Activated naive CD8-positive, alpha-beta T cell (primary cell): ENCODE data around the gene RABGAP1L.
"Not testable (repeated sequence)": the region's sequence is repeated elsewhere in the genome, so short reads cannot be mapped to it uniquely, and the experiment has no call there.

Source experiments
- H3K27ac Mint-ChIP-seq: one replicate; pipeline ENCODE4 v1.8.0; 2021; ENCODE audit warnings: mixed read lengths
- H3K27me3 Mint-ChIP-seq: one replicate; pipeline ENCODE4 v1.8.0; 2021; ENCODE audit warnings: mixed read lengths
- H3K36me3 Mint-ChIP-seq: one replicate; pipeline ENCODE4 v1.8.0; 2021; ENCODE audit warnings: mixed read lengths
- H3K4me1 Mint-ChIP-seq: one replicate; pipeline ENCODE4 v1.8.0; 2021; ENCODE audit warnings: low read depth, mixed read lengths
- H3K4me3 Mint-ChIP-seq: one replicate; pipeline ENCODE4 v1.8.0; 2021; ENCODE audit warnings: mild to moderate bottlenecking, mixed read lengths
- H3K9me3 Mint-ChIP-seq: one replicate; pipeline ENCODE4 v1.8.0; 2021; ENCODE audit warnings: low read depth, mixed read lengths

Gene RABGAP1L

DNA sequence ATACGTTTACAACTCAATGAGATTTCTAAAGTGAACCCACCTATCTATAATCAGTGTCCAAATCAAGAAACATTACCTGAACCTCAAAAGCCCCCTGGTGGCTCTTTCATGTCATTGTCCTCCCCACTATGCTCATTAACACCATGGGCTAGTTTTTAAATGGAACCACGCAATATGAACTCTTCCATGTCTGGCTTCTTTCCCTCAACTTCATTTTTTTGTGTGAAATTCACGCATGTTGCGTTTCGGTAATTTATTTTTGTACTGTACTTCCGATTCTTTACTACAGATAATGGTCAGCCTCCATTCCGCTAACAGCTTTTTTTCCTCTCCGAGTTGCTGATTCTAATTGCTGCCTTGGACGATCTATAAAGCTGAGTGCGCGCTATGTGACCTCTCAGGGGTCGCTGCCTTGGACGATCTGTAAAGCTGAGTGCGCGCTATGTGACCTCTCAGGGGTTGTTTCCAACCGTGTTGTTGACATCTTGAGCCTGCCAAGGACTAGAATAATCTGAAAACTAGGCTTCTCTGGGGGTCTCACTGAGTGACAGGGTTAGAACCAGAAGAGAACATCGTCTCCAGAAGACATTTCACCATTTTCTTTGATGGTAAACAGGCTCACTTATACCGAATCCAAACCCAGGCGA lies 839.4 kb downstream of the RABGAP1L start:
- peaks cover 5% of the 10 kb centered on the region for H3K36me3 Mint-ChIP-seq
- no peak overlapping the region for H3K27ac Mint-ChIP-seq
- H3K27me3 Mint-ChIP-seq, result no peaks in the 10 kb centered on the region
- peaks cover 40% of the 10 kb centered on the region for H3K4me1 Mint-ChIP-seq
- no peak overlapping the region for H3K4me3 Mint-ChIP-seq
- no peaks in the 10 kb centered on the region for H3K9me3 Mint-ChIP-seq

DNA sequence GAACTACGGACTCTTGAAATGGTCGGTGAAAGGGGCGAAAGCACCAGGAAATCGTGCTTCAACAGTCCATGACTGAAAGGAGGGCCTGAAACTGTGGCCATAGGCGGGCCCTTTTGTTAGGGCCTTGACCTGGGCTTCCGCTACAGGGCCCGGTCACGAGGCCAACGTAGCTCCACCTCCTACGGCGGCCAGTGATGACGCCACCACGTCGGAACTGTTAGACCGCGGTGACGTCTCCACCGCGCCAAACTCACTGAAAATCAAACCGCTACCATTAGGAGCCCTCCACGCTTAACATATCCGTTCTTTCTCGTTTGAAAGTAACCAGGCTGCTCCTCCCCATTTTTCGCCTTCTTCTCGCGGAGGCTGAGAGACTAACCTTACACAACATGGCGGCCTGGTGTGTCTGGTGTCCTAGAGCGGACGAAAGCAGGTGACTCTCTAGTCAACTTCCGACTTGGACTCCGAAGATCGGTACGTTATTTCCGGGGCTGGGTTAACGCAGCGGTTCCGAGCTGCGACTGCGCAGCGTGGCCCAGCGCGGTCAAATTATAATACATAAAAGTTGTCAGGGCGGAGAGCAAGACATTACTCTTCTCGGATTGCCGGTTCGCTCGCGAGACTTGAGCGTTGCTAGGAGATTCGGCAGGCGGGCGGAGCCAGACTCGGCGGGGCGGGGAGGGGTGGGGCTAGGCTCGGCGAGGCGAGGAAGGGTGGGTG lies 840.1 kb downstream of the RABGAP1L start:
- peaks cover 6% of the 10 kb centered on the region for H3K36me3 Mint-ChIP-seq
- peaks cover 45% of the 10 kb centered on the region for H3K4me1 Mint-ChIP-seq
- H3K9me3 Mint-ChIP-seq, result no peaks in the 10 kb centered on the region
- no peak overlapping the region for H3K27ac Mint-ChIP-seq
- no peak overlapping the region for H3K4me3 Mint-ChIP-seq
- H3K27me3 Mint-ChIP-seq, result no peaks in the 10 kb centered on the region

DNA sequence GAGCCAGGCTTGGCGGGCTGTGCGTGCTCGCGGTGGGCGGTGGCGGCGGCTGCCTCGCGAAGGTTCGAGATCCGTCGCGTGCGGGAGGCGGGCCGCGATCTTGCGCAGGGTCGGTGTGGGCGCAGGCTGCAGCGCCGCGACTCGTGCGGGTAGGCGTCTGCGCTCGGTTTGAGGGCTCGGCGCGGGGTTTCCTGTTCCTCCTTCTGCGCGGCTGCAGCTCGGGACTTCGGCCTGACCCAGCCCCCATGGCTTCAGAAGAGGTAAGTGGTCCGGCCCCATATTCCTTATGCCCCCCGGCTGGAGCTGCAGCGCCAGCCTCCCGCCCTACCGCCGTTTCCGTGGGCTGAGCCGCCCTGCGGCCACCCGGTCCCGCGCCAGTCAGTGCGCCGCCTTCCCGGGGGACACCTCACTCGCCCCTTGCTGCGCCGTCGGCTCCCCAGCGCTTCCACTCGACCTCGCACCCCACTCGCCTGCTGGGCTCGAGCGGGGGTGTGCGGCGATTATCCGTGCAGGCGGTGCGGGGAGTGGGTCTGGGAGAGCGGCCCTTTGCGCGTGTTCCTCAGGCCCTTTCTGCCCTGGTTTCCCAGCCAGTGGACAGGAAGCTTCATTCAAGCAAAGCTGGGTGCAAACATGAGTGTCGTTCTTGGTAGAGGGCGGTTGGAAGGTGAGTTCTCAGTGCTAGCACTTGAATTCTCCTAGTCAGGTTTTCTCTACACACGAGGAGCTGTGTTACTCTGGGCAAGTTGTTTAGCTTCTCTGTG lies 840.8 kb downstream of the RABGAP1L start, which contains the start of gene CACYBP:
Gene CACYBP, plus strand, starts transcription at position 12 of the 761 bp plus-strand sequence. Its CDS starts 234 bp downstream, at position 246.
- Mint-ChIP-seq H3K27ac (peak within 1 kb of the TSS; percentile 88), H3K27me3 (no peaks in the 10 kb centered on the region), H3K4me3 (no peak within 1 kb of the TSS), H3K4me1 (peaks cover 48% of the 10 kb centered on the region), H3K36me3 (peaks cover 7% of the 10 kb centered on the region), H3K9me3 (no peaks in the 10 kb centered on the region)

DNA sequence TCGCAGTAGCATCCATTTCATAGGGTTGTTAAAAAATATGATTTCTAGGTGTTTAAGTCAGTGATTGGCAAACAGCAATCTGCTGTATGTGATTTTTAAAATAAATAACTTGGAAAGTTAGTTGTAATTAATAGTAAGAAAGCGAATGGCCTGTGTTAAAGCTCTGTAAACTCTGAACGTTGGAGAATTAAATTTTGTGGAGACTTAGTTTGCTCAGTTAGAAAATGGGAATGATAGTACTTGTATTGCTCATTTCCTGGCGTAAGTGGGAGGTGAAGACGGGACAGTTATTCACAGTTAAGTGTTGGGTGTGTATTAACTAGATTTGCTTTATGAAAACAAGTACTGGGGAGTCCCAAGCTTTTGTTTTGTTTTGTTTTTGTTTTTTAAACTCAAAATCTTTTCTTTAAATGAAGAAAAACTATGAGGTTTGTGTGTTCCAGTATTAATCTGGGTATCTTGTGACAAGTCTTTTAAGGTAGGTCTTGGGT lies 841.4 kb downstream of the RABGAP1L start:
- Mint-ChIP-seq H3K4me1 (peaks cover 53% of the 10 kb centered on the region), H3K27me3 (no peaks in the 10 kb centered on the region), H3K9me3 (no peaks in the 10 kb centered on the region), H3K4me3 (no peak overlapping the region), H3K36me3 (peaks cover 9% of the 10 kb centered on the region), H3K27ac (peak overlapping the region; percentile 88)

DNA sequence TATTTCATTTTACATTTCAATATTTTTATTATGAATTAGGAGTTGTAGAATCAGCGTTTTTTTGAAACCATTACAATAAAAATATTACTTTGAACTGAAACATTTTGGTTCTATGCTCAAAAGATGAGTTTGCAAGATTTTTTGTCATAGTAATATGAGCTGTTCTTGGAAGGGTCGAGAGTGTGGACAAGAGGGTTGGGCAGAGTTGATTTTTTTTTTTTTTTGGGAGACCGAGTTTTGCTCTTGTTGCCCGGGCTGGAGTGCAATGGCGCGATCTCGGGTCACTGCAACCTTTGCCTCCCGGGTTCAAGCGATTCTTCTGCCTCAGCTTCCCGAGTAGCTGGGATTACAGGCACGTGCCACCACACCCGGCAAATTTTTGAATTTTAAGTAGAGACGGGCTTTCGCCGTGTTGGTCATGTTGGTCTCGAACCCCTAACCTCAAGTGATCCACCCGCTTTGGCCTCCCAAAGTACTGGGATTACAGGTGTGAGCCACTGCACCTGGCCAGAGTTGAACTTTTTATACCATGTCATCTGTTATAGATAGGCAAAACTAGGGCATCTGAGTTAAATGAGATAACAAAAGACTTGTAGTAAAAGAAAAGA lies 843.7 kb downstream of the RABGAP1L start:
- Mint-ChIP-seq H3K4me1 (peaks cover 51% of the 10 kb centered on the region), H3K27ac (peak overlapping the region; percentile 28), H3K36me3 (peaks cover 11% of the 10 kb centered on the region), H3K4me3 (peak overlapping the region; percentile 46), H3K9me3 (no peaks in the 10 kb centered on the region), H3K27me3 (no peaks in the 10 kb centered on the region)

DNA sequence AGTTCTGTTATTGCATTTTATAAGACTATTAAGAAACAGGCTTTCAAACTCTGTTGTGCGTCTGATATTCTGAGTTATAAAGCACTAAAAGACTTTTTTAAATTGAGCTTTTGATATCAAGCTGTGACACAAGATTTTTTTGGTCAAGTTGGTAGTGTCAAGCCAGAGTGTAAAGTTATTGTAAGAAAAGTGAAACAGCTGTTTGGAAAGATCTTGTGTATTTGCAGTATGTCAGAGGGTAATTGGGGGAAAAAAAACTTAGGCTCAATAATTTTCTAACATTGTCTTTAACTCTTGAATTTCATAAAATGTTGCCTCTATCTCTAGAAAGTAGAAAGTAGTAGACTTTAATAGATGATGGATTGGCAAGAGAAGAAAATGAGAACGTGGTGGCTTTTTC lies 844.2 kb downstream of the RABGAP1L start:
- H3K4me3 Mint-ChIP-seq, result peak overlapping the region; percentile 28
- peaks cover 13% of the 10 kb centered on the region for H3K36me3 Mint-ChIP-seq
- peak overlapping the region; percentile 28 for H3K27ac Mint-ChIP-seq
- H3K27me3 Mint-ChIP-seq, result no peaks in the 10 kb centered on the region
- H3K4me1 Mint-ChIP-seq, result peaks cover 51% of the 10 kb centered on the region
- H3K9me3 Mint-ChIP-seq, result no peaks in the 10 kb centered on the region

DNA sequence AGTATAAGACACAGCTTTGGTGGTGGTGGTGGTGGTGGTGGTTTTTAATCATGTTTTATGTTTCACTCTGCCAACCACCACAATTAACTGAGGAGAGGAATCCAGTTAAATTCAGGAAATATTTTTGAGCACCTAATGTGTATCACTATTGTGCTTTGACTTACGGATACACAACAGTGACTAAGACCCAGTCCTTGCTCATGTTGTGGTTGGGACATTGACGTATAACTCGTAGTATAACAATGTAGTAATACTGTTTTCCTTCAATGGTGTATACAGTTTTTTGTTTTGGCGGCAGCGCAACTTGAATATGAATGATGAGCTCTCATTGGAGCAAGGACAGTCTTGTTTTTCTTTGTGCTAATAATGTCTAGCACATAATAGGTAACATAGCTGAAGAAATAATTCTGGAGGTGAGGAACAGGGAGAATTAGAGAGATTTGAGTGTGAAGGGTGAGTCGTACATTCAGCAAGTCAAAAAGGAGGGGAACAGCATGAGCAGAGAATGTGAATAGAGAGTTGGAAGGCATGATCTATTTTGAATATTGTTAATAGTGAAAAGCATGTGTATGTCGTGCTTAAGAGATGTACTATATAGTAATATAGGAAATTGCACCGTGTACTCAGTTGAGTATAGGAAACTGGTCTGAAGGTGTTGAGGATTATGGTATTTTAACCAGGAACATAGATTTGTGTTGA lies 845.9 kb downstream of the RABGAP1L start:
- H3K27me3 Mint-ChIP-seq, result no peaks in the 10 kb centered on the region
- no peaks in the 10 kb centered on the region for H3K9me3 Mint-ChIP-seq
- H3K4me1 Mint-ChIP-seq, result peaks cover 55% of the 10 kb centered on the region
- H3K27ac Mint-ChIP-seq, result peak overlapping the region; percentile 9
- peak overlapping the region; percentile 33 for H3K4me3 Mint-ChIP-seq
- peaks cover 16% of the 10 kb centered on the region for H3K36me3 Mint-ChIP-seq

DNA sequence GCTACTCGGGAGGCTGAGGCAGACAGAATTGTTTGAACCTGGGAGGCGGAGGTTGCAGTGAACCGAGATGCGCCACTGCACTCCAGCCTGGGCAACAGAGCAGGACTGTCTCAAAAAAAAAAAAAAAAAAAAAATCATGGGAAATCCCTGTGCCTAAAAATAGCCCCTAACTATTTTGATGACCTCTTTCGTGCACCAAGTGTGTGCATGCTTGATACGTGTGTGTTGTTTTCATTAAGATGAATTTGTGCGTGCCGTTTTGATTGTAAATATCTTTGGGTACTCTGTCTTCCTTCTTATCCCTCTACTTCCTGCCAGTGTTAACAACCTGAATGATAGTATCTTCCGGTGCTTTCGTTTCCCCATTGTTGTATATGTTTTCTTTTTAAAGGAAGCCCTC lies 850.2 kb downstream of the RABGAP1L start:
- H3K27me3 Mint-ChIP-seq, result no peaks in the 10 kb centered on the region
- peaks cover 21% of the 10 kb centered on the region for H3K4me1 Mint-ChIP-seq
- H3K36me3 Mint-ChIP-seq, result peaks cover 18% of the 10 kb centered on the region
- H3K9me3 Mint-ChIP-seq, result no peaks in the 10 kb centered on the region
- H3K4me3 Mint-ChIP-seq, result no peak overlapping the region
- H3K27ac Mint-ChIP-seq, result peak overlapping the region; percentile 58

DNA sequence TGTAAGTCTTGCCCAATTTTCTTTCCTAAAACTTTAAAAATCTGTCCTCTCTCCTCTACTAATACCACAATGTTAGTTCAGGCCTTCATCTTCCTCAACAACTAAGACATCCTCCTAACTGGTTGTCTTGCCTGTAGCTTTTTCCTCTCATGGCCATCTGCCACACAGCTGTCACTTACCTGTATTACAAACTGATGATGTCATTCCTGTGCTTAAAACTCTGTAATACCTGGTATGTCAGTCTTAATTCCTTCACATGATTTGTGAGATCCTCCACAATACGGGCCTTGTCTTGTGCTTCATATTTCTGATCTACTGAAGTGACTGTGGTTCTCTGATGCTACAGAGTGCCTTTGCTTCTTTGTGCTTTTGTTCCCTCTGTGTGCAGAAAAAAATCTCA lies 854.1 kb downstream of the RABGAP1L start:
- peak overlapping the region; percentile 64 for H3K27ac Mint-ChIP-seq
- H3K4me1 Mint-ChIP-seq, result peaks cover 6% of the 10 kb centered on the region
- H3K9me3 Mint-ChIP-seq, result no peaks in the 10 kb centered on the region

DNA sequence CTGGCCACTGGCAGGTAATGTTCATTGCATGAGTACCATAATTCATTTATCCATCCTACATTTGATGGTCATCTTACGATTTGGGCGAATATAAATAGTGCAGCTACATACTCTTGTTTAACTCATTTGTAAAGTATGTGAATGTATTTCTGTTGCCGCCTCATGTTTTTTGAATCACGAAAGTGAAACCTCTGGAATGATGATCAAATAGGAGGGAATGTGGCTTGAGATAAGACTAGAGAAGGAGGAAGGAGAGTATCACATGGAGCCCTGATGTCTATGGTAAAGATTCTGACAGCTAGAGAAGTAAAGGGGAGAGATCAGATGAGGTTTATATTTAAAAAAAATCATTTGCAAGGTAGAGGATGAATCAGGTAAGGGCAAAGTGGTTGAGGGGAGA lies 855.9 kb downstream of the RABGAP1L start:
- Mint-ChIP-seq H3K27ac (peak overlapping the region; percentile 12), H3K36me3 (peaks cover 11% of the 10 kb centered on the region), H3K27me3 (no peaks in the 10 kb centered on the region), H3K4me1 (peaks cover 5% of the 10 kb centered on the region), H3K4me3 (no peak overlapping the region), H3K9me3 (no peaks in the 10 kb centered on the region)

More for the DNA sequence above, 854.1 kb downstream of the RABGAP1L start:
- H3K27me3 Mint-ChIP-seq, result no peaks in the 10 kb centered on the region
- no peak overlapping the region for H3K4me3 Mint-ChIP-seq
- H3K36me3 Mint-ChIP-seq, result peaks cover 14% of the 10 kb centered on the region

DNA sequence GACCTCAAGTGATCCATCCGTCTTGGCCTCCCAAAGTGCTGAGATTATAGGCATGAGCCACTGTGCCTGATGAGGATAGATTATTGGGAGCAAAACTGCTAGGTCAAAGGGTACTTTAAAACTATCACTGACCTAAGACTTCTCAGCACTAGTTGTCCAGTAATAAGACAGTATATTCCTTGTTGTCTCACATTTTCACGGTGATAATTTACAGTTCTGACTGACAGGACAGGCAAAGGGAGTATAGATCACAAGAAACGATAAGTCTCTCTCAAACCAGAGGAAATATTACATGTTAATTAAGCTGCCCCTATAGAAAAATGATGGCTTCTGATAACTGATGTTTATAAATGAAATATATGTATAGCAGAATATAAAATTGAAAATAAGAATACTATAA lies 860.2 kb downstream of the RABGAP1L start:
- Mint-ChIP-seq H3K27me3 (no peaks in the 10 kb centered on the region), H3K9me3 (peaks cover under 1% of the 10 kb centered on the region), H3K27ac (peak overlapping the region; percentile 29), H3K36me3 (peaks cover 2% of the 10 kb centered on the region), H3K4me1 (peaks cover 32% of the 10 kb centered on the region), H3K4me3 (no peak overlapping the region)

DNA sequence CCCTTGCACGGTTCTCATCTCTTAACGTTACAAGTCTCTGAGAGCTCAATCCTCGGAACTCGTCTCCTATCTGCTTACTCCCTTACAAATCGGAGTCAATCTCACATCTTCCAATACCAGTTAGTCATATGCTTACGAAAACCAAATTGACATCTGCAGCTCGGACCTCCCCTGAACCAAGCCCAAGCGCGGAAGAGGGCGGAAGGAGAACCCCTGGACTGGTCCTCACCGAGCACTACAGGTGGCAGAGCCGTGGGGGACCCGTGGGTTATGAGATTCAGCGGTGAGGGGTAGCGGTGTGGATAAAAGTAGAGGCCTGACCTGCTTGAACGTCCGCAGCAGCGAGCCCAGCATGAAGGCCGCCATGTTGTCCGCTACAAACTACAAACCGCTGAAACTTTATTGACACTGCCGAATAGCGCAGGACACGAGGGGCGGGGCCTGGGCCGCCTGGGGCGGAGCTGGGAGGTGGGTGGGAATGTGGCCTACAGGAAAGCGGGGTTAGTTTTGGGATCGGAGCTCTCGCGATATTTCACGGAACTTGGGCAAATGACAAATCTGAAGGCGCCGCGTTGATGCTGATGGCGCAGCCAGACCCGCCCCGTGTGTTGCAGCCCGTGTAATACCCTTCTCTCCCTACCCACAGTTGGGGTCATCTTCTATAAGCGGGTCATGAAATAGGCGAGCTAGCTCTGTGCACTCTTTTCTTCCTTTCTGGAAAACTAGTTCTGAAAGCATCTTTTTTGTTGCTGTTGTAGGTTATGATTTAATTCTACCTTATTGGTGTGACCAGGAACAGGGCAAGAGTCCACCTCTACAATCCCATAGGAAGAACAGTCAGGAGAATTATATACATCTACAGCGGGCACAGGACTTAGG lies 864.0 kb downstream of the RABGAP1L start, which contains the start of gene MRPS14:
Gene MRPS14, minus strand, starts transcription at position 383 of the 879 bp plus-strand sequence. Its CDS starts 17 bp downstream, at position 366.
- Mint-ChIP-seq H3K4me1 (peaks cover 34% of the 10 kb centered on the region), H3K27me3 (no peaks in the 10 kb centered on the region), H3K9me3 (peaks cover 4% of the 10 kb centered on the region), H3K36me3 (peaks cover 2% of the 10 kb centered on the region), H3K27ac (peak within 1 kb of the TSS; percentile 97), H3K4me3 (peak within 1 kb of the TSS; percentile 95)

DNA sequence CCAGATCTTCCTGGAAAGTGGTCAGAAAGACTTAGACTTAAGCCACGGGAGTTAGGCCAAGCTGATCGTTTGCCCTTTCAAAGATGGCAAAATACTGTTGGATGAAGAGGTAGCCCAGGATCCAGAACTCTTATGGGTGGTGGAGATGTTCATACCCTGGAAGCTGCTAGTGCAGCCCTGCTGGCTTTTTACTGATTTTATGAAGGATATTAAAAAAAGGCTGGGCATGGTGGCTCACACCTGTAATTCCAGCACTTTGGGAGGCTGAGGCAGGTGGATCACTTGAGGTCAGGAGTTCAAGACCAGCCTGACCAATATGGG lies 864.6 kb downstream of the RABGAP1L start:
- peak overlapping the region; percentile 97 for H3K27ac Mint-ChIP-seq
- H3K4me3 Mint-ChIP-seq, result peak overlapping the region; percentile 95
- not testable (repeated sequence) for H3K27me3 Mint-ChIP-seq, H3K9me3 Mint-ChIP-seq, H3K36me3 Mint-ChIP-seq
- peaks cover 34% of the 10 kb centered on the region for H3K4me1 Mint-ChIP-seq
